ENCODE measurements around the gene CP.
"Not testable (repeated sequence)": the region's sequence is repeated elsewhere in the genome, so short reads cannot be mapped to it uniquely, and the experiment has no call there.

CP gene

DNA sequence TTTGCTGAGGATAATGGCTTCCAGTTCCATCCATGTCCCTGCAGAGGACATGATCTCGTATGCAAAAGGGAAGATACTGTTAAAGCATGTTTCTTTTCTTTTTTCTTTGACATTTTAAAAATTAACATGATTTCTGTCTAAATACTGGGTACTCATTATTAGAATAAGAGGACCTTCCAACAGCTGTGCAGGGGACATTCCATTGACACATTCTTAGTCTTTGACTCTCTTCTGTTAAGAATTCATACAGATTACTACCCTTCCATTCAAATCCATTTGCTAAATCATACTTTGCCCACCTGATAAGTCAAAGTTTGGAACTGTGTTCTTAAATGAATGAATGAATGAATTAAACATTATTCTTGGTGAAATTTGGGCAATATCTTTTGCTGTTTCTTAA is 5.1 kb upstream of the CP start:
- DNase-seq = no peak

- peak; percentile 8 for DNase-seq
These were observed 3.3 kb upstream of the CP start for GRCh38 chr3:149224736-149225594.

DNA sequence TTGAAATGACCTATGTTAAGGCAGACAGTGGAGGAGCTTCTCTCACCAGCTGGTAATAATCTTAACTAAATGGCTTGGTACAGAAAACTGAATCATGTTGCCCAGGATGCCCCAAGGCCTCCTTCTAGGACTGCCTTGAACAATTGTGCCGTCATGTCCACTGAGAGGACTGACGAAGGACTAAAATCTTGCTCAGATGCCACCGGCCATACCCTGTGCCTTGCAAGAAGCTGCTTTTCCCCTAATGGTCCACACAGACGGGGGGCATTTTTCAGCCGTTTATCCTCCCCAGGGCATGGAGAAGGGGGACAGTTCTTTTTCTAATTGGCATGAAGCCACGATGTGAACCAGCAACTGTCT is 1.8 kb upstream of the CP start:
- DNase-seq = no peak

DNA sequence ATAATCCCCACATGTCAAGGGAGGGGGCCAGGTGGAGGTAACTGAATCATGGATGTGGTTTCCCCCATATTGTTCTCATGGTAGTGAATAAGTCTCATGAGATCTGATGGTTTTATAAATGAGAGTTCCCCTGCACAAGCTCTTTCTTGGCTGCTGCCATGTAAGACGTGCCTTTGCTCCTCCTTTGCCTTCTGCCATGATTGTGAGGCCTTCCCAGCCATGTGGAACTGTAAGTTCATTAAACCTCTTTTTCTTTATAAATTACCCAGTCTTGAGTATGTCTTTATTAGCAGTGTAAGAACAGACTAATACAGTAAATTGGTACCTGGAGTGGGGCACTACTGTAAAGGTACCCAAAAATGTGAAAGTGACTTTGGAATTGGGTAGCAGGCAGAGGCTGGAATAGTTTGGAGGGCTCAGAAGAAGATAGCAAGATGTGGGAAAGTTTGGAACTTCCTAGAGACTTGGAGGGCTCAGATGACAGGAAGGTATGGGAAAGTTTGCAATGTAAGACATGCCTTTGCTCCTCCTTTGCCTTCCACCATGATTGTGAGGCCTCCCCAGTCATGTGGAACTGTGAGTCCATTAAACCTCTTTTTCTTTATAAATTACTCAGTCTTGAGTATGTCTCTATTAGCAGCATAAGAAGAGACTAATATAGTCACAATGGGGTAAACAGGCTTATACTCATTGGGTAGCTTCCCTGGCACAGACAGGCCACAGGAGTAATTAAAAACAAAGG is 2.1 kb downstream of the CP start:
- not testable (repeated sequence) for DNase-seq

DNA sequence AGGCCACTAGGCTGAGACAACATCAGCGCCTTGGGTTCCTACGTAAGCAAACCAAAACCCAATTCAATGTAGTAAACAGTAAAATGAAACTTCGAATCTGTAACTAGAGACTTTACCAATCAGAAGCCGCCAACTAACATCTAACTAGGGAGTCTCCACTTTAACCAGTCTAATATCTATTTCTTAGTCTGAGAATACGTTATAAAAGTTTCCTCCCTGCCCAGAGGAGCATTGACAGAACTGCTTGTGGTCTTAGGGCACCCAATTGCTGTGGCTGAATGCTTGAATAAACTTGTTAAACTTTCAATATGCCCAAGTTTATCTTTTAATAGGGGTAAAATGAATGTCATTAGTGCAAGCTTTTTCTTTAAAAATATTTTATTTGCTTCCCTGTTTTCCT is 4.3 kb downstream of the CP start:
- no peak for DNase-seq

DNA sequence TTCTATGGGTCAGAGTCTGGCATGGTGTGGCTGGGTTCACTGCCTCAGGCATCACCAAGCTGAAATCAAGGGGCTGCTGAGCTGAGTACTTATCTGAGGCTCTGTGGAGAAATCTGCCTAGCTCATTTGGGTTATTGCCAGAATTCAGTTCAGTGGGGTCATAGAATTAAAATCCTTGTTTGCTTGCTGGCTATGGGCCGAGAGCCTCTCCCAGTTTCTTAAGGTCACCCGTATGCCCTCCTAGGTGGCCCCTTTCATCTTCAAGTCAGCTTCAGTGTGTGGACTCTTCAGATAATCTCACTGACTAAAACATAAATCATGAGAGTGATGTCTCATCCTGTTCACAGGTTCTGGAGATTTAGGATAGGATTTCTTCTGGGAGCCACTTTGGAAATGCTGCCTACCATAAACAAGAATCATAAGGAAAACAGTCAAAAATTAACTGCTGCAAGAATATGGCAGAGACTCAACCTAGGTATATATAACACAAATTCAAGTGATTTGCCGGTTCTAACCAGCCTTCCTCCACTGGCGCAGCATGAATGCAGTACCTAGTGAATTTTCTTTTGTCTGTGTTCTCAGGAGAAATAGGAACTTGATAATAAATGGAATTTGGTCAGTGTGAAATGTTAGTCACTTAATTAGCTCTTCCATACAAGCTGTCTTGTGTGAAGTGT is 5.3 kb downstream of the CP start:
- DNase-seq = no peak

- DNase-seq = no peak
These were observed 6.1 kb downstream of the CP start for GRCh38 chr3:149215515-149215914.

DNA sequence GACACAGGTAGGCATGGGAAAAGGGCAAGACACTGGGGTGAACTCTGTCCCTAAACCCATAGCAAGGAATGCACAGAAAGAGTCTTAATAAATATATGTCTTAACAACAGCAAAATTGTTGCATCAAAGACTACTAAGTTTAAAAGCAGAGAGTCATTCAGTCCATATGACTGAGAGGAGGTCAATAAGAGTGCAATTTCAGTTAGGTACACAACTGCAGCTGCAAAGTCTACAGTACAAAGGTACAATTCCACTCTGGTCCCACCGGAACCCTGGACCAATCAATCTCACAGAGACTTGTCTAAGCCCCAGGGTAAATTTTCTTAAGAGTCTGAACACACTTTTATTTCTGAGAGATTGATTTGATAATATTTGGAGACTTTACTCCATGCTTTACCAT is 6.9 kb downstream of the CP start:
- no peak for DNase-seq

DNA sequence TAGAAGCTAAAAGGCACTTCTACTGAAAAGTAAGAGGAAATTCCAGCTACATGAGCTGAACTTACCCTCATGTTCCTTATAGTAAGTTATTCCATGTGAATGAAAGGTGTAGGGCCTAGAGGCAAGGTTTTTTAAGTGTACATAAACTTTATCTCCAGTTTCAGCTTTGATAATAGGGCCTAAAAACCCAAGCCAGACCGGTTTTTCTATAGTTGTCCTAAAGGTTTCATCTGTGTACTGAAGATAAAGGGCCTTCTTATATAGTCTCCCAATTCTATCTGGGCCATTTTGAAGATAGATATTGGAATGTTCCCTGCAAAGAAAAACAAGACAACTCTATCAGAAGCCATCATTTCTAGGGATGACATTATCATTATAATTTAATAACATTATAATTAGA is 9.2 kb downstream of the CP start:
- no peak for DNase-seq

GRCh38 chr3:149209431-149209830 is 12.2 kb downstream of the CP start:
- DNase-seq = no peak

- no peak for DNase-seq
These were observed 14.2 kb downstream of the CP start for GRCh38 chr3:149207475-149207874.

DNA sequence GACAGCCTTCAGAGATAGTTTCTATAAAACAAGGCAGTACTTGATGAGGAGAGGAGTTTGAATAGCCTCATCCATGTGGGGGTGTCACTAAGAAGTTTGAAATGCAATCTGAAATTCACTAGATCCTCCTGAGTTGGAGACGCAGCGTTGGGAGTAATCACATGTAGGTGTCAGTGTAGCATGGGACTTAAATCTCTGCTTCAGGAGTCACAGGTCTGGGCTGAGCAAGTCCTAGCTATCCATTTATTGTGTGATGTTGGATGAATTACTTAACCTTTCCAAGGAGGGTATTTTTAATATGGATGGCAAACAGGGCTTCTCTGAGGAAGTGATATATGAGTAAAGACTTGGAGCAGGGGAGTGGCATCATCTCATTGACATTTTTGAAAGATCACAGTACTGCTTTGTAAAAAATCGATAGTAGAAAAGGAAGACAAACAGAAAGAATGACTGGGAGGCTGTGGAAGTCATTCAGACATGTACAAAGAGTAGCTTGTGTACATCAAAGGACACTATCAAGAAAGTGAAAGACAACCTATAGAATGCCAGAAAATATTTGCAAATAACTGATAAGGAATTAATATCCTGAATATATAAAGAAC is 17.1 kb downstream of the CP start:
- no peak for DNase-seq

DNA sequence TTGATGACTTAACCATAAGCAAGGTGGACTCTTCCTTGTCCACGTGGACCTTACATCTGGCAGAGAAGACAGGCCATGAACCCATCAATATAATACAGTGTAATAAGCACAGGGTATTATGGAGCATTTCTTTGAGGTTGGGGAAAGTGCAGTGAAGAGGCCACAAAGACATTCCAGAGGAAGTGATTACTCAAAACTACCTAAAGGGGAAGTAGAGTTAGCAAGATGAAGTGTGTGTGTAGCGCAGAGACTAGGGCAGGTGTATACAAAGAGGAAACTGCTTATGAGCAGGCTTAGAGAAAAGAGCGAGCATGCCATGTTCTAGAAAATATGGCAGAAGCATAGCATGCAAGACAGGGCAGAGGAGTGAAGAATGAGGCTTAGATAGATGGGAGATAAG is 17.9 kb downstream of the CP start:
- DNase-seq = no peak

GRCh38 chr3:149199474-149199873 is 22.2 kb downstream of the CP start:
- peak; percentile 9 for DNase-seq

DNA sequence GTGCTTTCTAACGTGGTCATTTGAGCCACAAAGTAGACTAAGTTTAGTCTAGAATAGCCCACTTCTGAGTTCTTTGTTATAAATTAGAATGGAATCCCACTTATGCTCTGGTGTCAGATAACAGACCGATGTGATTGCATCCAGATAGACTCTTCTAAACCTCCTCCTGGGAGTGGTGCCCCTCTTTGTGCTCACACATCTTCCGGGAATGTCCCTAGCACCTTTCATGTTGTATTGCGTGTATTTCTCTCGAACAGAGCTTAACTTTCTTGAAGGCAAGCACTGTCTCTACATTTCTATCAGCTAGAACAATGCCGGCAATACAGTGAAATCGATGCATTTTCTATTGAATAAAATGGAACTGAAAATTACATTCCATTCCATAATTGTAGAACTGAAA is 23.0 kb downstream of the CP start:
- no peak for DNase-seq

- no peak for DNase-seq
These were observed 24.0 kb downstream of the CP start for GRCh38 chr3:149197669-149198068.

DNA sequence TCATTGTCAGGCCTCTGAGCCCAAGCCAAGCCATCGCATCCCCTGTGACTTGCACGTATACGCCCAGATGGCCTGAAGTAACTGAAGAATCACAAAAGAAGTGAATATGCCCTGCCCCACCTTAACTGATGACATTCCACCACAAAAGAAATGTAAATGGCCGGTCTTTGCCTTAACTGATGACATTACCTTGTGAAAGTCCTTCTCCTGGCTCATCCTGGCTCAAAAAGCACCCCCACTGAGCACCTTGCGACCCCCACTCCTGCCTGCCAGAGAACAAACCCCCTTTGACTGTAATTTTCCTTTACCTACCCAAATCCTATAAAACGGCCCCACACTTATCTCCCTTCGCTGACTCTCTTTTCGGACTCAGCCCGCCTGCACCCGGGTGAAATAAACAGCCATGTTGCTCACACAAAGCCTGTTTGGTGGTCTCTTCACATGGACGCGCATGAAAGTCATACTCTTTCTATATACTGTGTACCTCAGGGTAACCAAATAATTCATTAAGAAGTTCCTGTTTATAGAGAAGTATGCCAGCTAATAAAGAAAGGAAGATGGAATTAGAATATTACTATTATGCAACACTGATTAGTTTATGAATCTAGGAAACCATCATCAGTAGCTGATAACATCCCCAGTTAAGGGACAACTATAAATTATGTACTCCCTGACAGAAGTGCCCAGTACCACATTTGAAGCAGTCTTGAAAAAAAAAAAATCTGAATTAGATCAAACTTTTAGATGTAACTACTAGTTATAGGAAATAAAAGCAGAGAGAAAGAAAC is 24.6 kb downstream of the CP start:
- DNase-seq = not testable (repeated sequence)

GRCh38 chr3:149195221-149195620 is 26.4 kb downstream of the CP start:
- no peak for DNase-seq

GRCh38 chr3:149188494-149188893 is 33.1 kb downstream of the CP start:
- DNase-seq = no peak

- DNase-seq = no peak
These were observed 34.9 kb downstream of the CP start for GRCh38 chr3:149186721-149187120.

DNA sequence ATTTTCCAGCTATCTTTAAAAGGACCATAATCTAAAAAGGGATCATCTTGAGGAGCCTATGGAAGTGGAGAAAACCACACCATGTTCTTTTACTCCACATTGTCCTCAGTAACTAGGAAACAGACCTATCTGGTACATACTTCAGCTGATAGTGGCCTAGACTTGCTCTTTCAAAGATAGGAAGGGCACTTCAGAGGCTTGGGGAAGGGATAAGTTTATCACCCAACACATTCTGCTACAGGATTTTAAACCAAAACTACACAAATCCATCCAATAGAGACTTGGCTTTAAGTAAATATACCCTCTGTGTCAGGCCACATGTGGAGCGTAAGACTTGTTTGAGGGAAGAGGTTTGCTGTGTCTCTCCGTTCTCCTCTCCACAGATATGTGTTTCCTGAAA is 35.4 kb downstream of the CP start:
- no peak for DNase-seq

- no peak for DNase-seq
These were observed 40.4 kb downstream of the CP start for GRCh38 chr3:149181182-149181581.
